GM23338 (cell line): Measurements from ENCODE around the gene TCF7L2. TPM values are rescaled to one million over a fixed set of nuclear protein-coding genes. Genes with fewer than 3 reads are reported as not detected.

Experiments used
- ATAC-seq: fragments of 200-7000 bp; cut with Tn5 transposase; 3 replicates; pipeline ENCODE4 v1.9.1; 2020
- DNase-seq: peaks from one replicate; pipeline ENCODE4 v3.0.0-alpha.2; 2015; ENCODE audit warnings: low spot score
- H2AFZ ChIP-seq: fragments of 200-600 bp; sonication (generic); 2 replicates; pipeline ENCODE4 v1.8.0; 2016; ENCODE audit warnings: antibody characterized with exemption, mild to moderate bottlenecking, moderate library complexity
- H3F3A ChIP-seq: fragments of 200-600 bp; sonication (generic); replicated peaks from 2 replicates; pipeline ENCODE4 v1.8.0; 2017; ENCODE audit warnings: antibody characterized with exemption, mixed run types, low read depth
- H3K27ac ChIP-seq: fragments of 200-600 bp; sonication (generic); 2 replicates; pipeline ENCODE4 v1.6.1; 2016; ENCODE audit warnings: low read depth
- H3K27me3 ChIP-seq: fragments of 200-600 bp; sonication (generic); 2 replicates; pipeline ENCODE4 v1.8.0; 2016; ENCODE audit warnings: mild to moderate bottlenecking, mixed run types, moderate library complexity; ENCODE audit not compliant: insufficient read depth
- H3K36me3 ChIP-seq: fragments of 200-600 bp; sonication (generic); 2 replicates; pipeline ENCODE4 v1.8.0; 2016; ENCODE audit warnings: mild to moderate bottlenecking; ENCODE audit not compliant: insufficient read depth
- H3K4me1 ChIP-seq: fragments of 200-600 bp; sonication (generic); 2 replicates; pipeline ENCODE4 v1.8.0; 2016; ENCODE audit warnings: mild to moderate bottlenecking, moderate library complexity; ENCODE audit not compliant: insufficient read depth
- H3K4me2 ChIP-seq: fragments of 200-600 bp; sonication (generic); 2 replicates; pipeline ENCODE4 v1.7.1; 2017; ENCODE audit warnings: mixed run types
- H3K4me3 ChIP-seq: fragments of 200-600 bp; sonication (generic); 2 replicates; pipeline ENCODE4 v1.6.1; 2016; ENCODE audit warnings: mixed run types
- H3K79me2 ChIP-seq: fragments of 200-600 bp; sonication (generic); replicated peaks from 2 replicates; pipeline ENCODE4 v1.8.0; 2017; ENCODE audit warnings: mild to moderate bottlenecking; ENCODE audit not compliant: insufficient read depth
- H3K9me2 ChIP-seq: fragments of 200-600 bp; sonication (generic); 2 replicates; pipeline ENCODE4 v1.8.0; 2017; ENCODE audit not compliant: insufficient read depth
- H4K20me1 ChIP-seq: fragments of 200-600 bp; sonication (generic); replicated peaks from 2 replicates; pipeline ENCODE4 v1.8.0; 2017; ENCODE audit warnings: mild to moderate bottlenecking; ENCODE audit not compliant: insufficient read depth
- H3K27ac Mint-ChIP-seq: 2 replicates; pipeline ENCODE4 v1.8.0; 2020; ENCODE audit warnings: inconsistent platforms, mild to moderate bottlenecking, moderate library complexity, mixed read lengths
- H3K27me3 Mint-ChIP-seq: 3 replicates; pipeline ENCODE4 v1.8.0; 2022; ENCODE audit warnings: low read depth, mild to moderate bottlenecking, moderate library complexity, mixed read lengths, inconsistent platforms; ENCODE audit not compliant: insufficient read depth, poor library complexity
- H3K36me3 Mint-ChIP-seq: 3 replicates; pipeline ENCODE4 v1.8.0; 2021; ENCODE audit warnings: low read depth, mild to moderate bottlenecking, inconsistent platforms, moderate library complexity, mixed read lengths
- H3K4me1 Mint-ChIP-seq: 3 replicates; pipeline ENCODE4 v1.8.0; 2020; ENCODE audit warnings: mild to moderate bottlenecking, inconsistent platforms, mixed read lengths
- H3K4me3 Mint-ChIP-seq: 3 replicates; pipeline ENCODE4 v1.8.0; 2021; ENCODE audit warnings: moderate library complexity, mild to moderate bottlenecking, inconsistent platforms, mixed read lengths
- H3K9me3 Mint-ChIP-seq: 3 replicates; pipeline ENCODE4 v1.8.0; 2020; ENCODE audit warnings: moderate library complexity, mild to moderate bottlenecking, inconsistent platforms, mixed read lengths
- EZH2phosphoT487 ChIP-seq: fragments of 200-600 bp; sonication (generic); IDR thresholded peaks from one replicate; pipeline ENCODE4 v1.8.1; 2018; ENCODE audit warnings: antibody characterized with exemption; ENCODE audit not compliant: unreplicated experiment
- JUNB ChIP-seq: IDR thresholded peaks from one replicate; pipeline ENCODE4 v1.6.1; 2016; ENCODE audit warnings: antibody characterized with exemption; ENCODE audit not compliant: unreplicated experiment
- POLR2AphosphoS5 ChIP-seq: IDR thresholded peaks from 2 replicates; pipeline ENCODE4 v1.6.1; 2016; ENCODE audit warnings: antibody characterized with exemption, low read depth
- STAT1 ChIP-seq: IDR thresholded peaks from one replicate; pipeline ENCODE4 v1.6.1; 2016; ENCODE audit warnings: antibody characterized with exemption; ENCODE audit not compliant: unreplicated experiment
- ZNF114 ChIP-seq: fragments of 250-450 bp; sonication (Bioruptor Pico); IDR thresholded peaks from 2 replicates; pipeline ENCODE4 v1.5.0; 2020; ENCODE audit warnings: mild to moderate bottlenecking, moderate library complexity
- ZNF331 ChIP-seq: fragments of 250-450 bp; sonication (Bioruptor Pico); IDR thresholded peaks from 2 replicates; pipeline ENCODE4 v1.5.0; 2020; ENCODE audit warnings: low read depth, mild to moderate bottlenecking, moderate library complexity
- polyA plus RNA-seq: library from polyadenylated mRNA; unstranded; fragments of >200 nt; fragmentation: Nextera tagmentation; extraction: Ambion mirVana; gene quantifications from 2 replicates; pipeline ENCODE4 v1.2.1, GENCODE V29; 2016
- total RNA-seq: library from RNA; depleted of rRNA; stranded (reverse); fragments of >200 nt; shearing (Covaris generic); gene quantifications from 2 replicates; pipeline ENCODE4 v1.2.3, GENCODE V29; 2014
- TF ChIP-seq, protein P1 (sequence below): fragments of 250-450 bp; sonication (Bioruptor Pico); IDR thresholded peaks from 2 replicates; pipeline ENCODE4 v1.5.0; 2020; ENCODE audit warnings: mild to moderate bottlenecking, moderate library complexity
- TF ChIP-seq, protein P2 (sequence below), 2 experiments: fragments of 200-600 bp in 1 of 2; sonication (generic) in 1 of 2; conservative IDR thresholded peaks; 2 replicates each; pipeline versions ENCODE4 v1.5.1 to v1.6.1; 2016 to 2017; ENCODE audit warnings: antibody characterized with exemption in 2 of 2, low read depth in 2 of 2, mild to moderate bottlenecking in 2 of 2, moderate library complexity in 1 of 2
- TF ChIP-seq, protein P3 (sequence below): IDR thresholded peaks from 2 replicates; pipeline ENCODE4 v1.6.1; 2016; ENCODE audit warnings: antibody characterized with exemption
- TF ChIP-seq, protein P4 (sequence below): IDR thresholded peaks from one replicate; pipeline ENCODE4 v1.6.1; 2018; ENCODE audit warnings: antibody characterized with exemption; ENCODE audit not compliant: unreplicated experiment

The TCF7L2 gene
- total and polyA plus RNA-seq, 2 experiments from 2014 or later = 32.2 to 80.8 TPM

DNA sequence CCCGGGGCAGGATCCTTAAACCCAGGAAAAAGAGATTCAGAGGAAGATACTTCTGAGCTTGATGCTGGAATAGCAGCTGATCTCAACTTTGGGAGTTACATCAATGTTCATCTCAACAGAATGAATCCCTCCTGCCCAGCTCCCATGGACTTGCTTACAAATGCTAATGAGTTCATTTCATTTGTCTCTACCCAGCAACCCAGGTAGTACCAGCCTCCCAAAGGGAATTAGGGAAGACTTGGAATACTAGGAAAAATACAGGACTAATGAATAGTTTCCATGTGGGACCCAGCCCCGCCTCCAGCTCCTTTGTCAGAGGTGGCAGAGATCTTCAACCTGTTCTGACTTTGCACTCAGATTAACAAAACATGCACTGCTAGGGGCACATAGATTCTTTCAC is 22.1 kb upstream of the TCF7L2 start (continued):
- TF ChIP-seq, protein P1, sequence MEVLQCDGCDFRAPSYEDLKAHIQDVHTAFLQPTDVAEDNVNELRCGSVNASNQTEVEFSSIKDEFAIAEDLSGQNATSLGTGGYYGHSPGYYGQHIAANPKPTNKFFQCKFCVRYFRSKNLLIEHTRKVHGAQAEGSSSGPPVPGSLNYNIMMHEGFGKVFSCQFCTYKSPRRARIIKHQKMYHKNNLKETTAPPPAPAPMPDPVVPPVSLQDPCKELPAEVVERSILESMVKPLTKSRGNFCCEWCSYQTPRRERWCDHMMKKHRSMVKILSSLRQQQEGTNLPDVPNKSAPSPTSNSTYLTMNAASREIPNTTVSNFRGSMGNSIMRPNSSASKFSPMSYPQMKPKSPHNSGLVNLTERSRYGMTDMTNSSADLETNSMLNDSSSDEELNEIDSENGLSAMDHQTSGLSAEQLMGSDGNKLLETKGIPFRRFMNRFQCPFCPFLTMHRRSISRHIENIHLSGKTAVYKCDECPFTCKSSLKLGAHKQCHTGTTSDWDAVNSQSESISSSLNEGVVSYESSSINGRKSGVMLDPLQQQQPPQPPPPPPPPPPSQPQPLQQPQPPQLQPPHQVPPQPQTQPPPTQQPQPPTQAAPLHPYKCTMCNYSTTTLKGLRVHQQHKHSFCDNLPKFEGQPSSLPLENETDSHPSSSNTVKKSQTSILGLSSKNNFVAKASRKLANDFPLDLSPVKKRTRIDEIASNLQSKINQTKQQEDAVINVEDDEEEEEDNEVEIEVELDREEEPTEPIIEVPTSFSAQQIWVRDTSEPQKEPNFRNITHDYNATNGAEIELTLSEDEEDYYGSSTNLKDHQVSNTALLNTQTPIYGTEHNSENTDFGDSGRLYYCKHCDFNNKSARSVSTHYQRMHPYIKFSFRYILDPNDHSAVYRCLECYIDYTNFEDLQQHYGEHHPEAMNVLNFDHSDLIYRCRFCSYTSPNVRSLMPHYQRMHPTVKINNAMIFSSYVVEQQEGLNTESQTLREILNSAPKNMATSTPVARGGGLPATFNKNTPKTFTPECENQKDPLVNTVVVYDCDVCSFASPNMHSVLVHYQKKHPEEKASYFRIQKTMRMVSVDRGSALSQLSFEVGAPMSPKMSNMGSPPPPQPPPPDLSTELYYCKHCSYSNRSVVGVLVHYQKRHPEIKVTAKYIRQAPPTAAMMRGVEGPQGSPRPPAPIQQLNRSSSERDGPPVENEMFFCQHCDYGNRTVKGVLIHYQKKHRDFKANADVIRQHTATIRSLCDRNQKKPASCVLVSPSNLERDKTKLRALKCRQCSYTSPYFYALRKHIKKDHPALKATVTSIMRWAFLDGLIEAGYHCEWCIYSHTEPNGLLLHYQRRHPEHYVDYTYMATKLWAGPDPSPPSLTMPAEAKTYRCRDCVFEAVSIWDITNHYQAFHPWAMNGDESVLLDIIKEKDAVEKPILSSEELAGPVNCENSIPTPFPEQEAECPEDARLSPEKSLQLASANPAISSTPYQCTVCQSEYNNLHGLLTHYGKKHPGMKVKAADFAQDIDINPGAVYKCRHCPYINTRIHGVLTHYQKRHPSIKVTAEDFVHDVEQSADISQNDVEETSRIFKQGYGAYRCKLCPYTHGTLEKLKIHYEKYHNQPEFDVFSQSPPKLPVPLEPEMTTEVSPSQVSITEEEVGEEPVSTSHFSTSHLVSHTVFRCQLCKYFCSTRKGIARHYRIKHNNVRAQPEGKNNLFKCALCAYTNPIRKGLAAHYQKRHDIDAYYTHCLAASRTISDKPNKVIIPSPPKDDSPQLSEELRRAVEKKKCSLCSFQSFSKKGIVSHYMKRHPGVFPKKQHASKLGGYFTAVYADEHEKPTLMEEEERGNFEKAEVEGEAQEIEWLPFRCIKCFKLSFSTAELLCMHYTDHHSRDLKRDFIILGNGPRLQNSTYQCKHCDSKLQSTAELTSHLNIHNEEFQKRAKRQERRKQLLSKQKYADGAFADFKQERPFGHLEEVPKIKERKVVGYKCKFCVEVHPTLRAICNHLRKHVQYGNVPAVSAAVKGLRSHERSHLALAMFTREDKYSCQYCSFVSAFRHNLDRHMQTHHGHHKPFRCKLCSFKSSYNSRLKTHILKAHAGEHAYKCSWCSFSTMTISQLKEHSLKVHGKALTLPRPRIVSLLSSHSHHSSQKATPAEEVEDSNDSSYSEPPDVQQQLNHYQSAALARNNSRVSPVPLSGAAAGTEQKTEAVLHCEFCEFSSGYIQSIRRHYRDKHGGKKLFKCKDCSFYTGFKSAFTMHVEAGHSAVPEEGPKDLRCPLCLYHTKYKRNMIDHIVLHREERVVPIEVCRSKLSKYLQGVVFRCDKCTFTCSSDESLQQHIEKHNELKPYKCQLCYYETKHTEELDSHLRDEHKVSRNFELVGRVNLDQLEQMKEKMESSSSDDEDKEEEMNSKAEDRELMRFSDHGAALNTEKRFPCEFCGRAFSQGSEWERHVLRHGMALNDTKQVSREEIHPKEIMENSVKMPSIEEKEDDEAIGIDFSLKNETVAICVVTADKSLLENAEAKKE (CRISPR knock-in tag) = no peak
- TF ChIP-seq JUNB (no peak), STAT1 (no peak), EZH2phosphoT487 (no peak), ZNF114 (no peak), POLR2AphosphoS5 (no peak)
- TF ChIP-seq, protein P2, sequence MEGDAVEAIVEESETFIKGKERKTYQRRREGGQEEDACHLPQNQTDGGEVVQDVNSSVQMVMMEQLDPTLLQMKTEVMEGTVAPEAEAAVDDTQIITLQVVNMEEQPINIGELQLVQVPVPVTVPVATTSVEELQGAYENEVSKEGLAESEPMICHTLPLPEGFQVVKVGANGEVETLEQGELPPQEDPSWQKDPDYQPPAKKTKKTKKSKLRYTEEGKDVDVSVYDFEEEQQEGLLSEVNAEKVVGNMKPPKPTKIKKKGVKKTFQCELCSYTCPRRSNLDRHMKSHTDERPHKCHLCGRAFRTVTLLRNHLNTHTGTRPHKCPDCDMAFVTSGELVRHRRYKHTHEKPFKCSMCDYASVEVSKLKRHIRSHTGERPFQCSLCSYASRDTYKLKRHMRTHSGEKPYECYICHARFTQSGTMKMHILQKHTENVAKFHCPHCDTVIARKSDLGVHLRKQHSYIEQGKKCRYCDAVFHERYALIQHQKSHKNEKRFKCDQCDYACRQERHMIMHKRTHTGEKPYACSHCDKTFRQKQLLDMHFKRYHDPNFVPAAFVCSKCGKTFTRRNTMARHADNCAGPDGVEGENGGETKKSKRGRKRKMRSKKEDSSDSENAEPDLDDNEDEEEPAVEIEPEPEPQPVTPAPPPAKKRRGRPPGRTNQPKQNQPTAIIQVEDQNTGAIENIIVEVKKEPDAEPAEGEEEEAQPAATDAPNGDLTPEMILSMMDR (conservative IDR thresholded peaks at IDR 0.05; ENCODE audit: low read depth in 2 of 2) = no peak

DNA sequence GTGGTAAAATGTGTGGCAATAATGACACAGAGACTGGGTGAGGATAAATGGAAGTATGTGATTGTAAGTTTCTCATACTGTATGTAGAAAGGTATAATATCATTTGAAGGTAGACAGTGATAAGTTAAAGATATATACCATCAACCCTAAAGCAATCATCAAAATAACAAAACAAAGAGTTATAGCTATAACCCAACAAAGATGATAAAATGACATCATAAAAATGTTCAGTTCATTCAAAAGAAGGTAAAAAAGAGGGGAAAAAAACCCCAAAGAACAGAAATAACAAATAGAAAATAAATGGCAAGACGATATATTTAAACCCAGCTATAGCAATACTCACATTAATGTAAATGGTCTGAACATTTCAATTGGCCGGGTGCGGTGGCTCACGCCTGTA is 17.4 kb upstream of the TCF7L2 start:
- H3K36me3 Mint-ChIP-seq = no peaks in the 10 kb centered on the region
- no peaks in the 10 kb centered on the region for H3K36me3 ChIP-seq
- no peak overlapping the region for H3K4me3 ChIP-seq
- no peak overlapping the region for H3K4me2 ChIP-seq
- peaks cover 11% of the 10 kb centered on the region for H3K4me1 Mint-ChIP-seq
- H2AFZ ChIP-seq = no peak overlapping the region
- DNase-seq (no peak), ATAC-seq (no peak)
- H3K79me2 ChIP-seq = no peaks in the 10 kb centered on the region
- H3K27me3 Mint-ChIP-seq = peaks cover 11% of the 10 kb centered on the region
- H3K27ac Mint-ChIP-seq = no peak overlapping the region
- no peaks in the 10 kb centered on the region for H3K27me3 ChIP-seq
- H3K4me3 Mint-ChIP-seq = no peak overlapping the region
- no peaks in the 10 kb centered on the region for H3K9me2 ChIP-seq
- H3K4me1 ChIP-seq = peaks cover 8% of the 10 kb centered on the region
- H3K27ac ChIP-seq = no peak overlapping the region
- no peaks in the 10 kb centered on the region for H4K20me1 ChIP-seq
- no peaks in the 10 kb centered on the region for H3K9me3 Mint-ChIP-seq
- peaks cover 2% of the 10 kb centered on the region; the same call in 1 of the 2 replicates for H3F3A ChIP-seq
- TF ChIP-seq, protein P3, sequence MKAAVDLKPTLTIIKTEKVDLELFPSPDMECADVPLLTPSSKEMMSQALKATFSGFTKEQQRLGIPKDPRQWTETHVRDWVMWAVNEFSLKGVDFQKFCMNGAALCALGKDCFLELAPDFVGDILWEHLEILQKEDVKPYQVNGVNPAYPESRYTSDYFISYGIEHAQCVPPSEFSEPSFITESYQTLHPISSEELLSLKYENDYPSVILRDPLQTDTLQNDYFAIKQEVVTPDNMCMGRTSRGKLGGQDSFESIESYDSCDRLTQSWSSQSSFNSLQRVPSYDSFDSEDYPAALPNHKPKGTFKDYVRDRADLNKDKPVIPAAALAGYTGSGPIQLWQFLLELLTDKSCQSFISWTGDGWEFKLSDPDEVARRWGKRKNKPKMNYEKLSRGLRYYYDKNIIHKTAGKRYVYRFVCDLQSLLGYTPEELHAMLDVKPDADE = no peak
- TF ChIP-seq POLR2AphosphoS5 = no peak
- TF ChIP-seq, protein P4, sequence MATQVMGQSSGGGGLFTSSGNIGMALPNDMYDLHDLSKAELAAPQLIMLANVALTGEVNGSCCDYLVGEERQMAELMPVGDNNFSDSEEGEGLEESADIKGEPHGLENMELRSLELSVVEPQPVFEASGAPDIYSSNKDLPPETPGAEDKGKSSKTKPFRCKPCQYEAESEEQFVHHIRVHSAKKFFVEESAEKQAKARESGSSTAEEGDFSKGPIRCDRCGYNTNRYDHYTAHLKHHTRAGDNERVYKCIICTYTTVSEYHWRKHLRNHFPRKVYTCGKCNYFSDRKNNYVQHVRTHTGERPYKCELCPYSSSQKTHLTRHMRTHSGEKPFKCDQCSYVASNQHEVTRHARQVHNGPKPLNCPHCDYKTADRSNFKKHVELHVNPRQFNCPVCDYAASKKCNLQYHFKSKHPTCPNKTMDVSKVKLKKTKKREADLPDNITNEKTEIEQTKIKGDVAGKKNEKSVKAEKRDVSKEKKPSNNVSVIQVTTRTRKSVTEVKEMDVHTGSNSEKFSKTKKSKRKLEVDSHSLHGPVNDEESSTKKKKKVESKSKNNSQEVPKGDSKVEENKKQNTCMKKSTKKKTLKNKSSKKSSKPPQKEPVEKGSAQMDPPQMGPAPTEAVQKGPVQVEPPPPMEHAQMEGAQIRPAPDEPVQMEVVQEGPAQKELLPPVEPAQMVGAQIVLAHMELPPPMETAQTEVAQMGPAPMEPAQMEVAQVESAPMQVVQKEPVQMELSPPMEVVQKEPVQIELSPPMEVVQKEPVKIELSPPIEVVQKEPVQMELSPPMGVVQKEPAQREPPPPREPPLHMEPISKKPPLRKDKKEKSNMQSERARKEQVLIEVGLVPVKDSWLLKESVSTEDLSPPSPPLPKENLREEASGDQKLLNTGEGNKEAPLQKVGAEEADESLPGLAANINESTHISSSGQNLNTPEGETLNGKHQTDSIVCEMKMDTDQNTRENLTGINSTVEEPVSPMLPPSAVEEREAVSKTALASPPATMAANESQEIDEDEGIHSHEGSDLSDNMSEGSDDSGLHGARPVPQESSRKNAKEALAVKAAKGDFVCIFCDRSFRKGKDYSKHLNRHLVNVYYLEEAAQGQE = no peak
- no peak for TF ChIP-seq ZNF114
- no peak for TF ChIP-seq STAT1
- TF ChIP-seq, protein P2 (conservative IDR thresholded peaks at IDR 0.05; ENCODE audit: low read depth in 2 of 2) = no peak
- TF ChIP-seq ZNF331 (CRISPR knock-in tag) = no peak
